ENCODE measurements around the gene CD6. TPM values are rescaled to one million over a fixed set of nuclear protein-coding genes. Genes with fewer than 3 reads are reported as not detected.

Gene CD6
- total and polyA plus RNA-seq, 2 of the 8 experiments (the other 6 are each of a cell fraction or from before 2014, with no cell fraction given): 0.03 TPM; not detected in 1

DNA sequence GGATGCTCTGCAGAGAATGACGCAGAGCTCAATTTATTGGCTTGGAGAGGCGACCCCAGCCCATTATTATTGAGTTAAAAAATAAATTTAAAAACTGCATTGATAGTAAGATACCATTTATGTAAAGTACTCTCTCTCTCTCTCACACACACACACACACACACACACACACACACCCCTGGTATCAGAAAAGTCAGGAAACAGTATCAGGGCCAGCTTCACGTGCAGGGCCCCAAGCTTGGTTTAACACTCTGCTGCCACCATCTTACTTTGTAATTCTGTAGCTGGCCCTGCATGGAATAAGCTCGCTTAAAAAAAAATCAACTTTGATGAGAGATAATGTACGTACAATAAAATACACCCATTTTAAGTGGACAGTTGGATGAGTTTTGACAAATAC, 71.1 kb downstream of the CD6 start (continued):
- no peak for TF ChIP-seq SRF (IDR thresholded peaks at IDR 0.05; ENCODE audit: low read depth, low read length)

Data from H1 (cell line).